AG09309 (cell line): ENCODE data around the gene NINJ1.

Experiments used
- DNase-seq: peaks from one replicate; pipeline ENCODE4 v3.0.0-alpha.2; 2010; ENCODE audit warnings: low read depth
- H3K4me3 ChIP-seq: 2 replicates; pipeline ENCODE4 v1.5.1; 2011; ENCODE audit warnings: mild to moderate bottlenecking, low read depth, low read length, moderate library complexity; ENCODE audit not compliant: control insufficient read depth
- CTCF ChIP-seq: IDR thresholded peaks from 2 replicates; pipeline ENCODE4 v1.5.1; 2011; ENCODE audit warnings: mild to moderate bottlenecking, low read depth, low read length, inconsistent platforms; ENCODE audit not compliant: insufficient read depth, control insufficient read depth; ENCODE audit errors: missing control alignments

The NINJ1 gene

GRCh38 chr9:93087971-93088655 lies 45.9 kb downstream of the NINJ1 start:
- DNase-seq: no peak
- no peak for TF ChIP-seq CTCF
- no peak overlapping the region for H3K4me3 ChIP-seq

- H3K4me3 ChIP-seq: no peak overlapping the region
- TF ChIP-seq CTCF: no peak
- DNase-seq: no peak
These were observed 47.4 kb downstream of the NINJ1 start for GRCh38 chr9:93086447-93087224.

- DNase-seq: no peak
- no peak for TF ChIP-seq CTCF
- H3K4me3 ChIP-seq: no peak overlapping the region
These were observed 48.4 kb downstream of the NINJ1 start for GRCh38 chr9:93085676-93086075.

- no peak overlapping the region for H3K4me3 ChIP-seq
- no peak for TF ChIP-seq CTCF
These were observed 49.6 kb downstream of the NINJ1 start for GRCh38 chr9:93084471-93084881.

GRCh38 chr9:93083592-93084470 lies 50.2 kb downstream of the NINJ1 start:
- no peak for TF ChIP-seq CTCF
- H3K4me3 ChIP-seq: no peak overlapping the region

More at GRCh38 chr9:93084471-93084881, 49.6 kb downstream of the NINJ1 start:
- DNase-seq: no peak

GRCh38 chr9:93082841-93083411 lies 51.1 kb downstream of the NINJ1 start:
- no peak for TF ChIP-seq CTCF
- H3K4me3 ChIP-seq: no peak overlapping the region
- no peak for DNase-seq

More at GRCh38 chr9:93083592-93084470, 50.2 kb downstream of the NINJ1 start:
- no peak for DNase-seq
